Pancreas (tissue), 10 donors: ENCODE measurements around the gene TLE4. TPM values are rescaled to one million over a fixed set of nuclear protein-coding genes. Genes with fewer than 3 reads are reported as not detected.
"Not testable (repeated sequence)": the region's sequence is repeated elsewhere in the genome, so short reads cannot be mapped to it uniquely, and the experiment has no call there.

Experiments
- ATAC-seq, 4 donors: fragments of 200-7000 bp; cut with Tn5 transposase; one replicate each; pipeline versions ENCODE4 v1.8.0 to v1.9.1; 2020; ENCODE audit warnings: mild to moderate bottlenecking in 4 of 4, moderate library complexity in 4 of 4
- DNase-seq, 6 donors: peaks; one replicate each; pipeline ENCODE4 v3.0.0-alpha.2; 2020
- FAIRE-seq: peaks from 2 replicates; lab custom pipeline; 2012; peaks lifted over from hg19 to GRCh38; lab: Jason Lieb, UNC
- H3K27ac ChIP-seq, 4 donors: fragments of 200-600 bp; sonication (generic); 1 replicate in 3 of 4; 2 replicates in 1 of 4; pipeline versions ENCODE4 v1.5.0 to v1.8.0; 2020
- H3K27me3 ChIP-seq, 4 donors: fragments of 200-600 bp; one replicate each; pipeline ENCODE4 v1.8.0; 2021
- H3K36me3 ChIP-seq, 3 donors: fragments of 200-600 bp; sonication (generic) in 1 of 3; one replicate each; pipeline versions ENCODE4 v1.5.0 to v1.8.0; 2020 to 2021
- H3K4me1 ChIP-seq, 3 donors: fragments of 200-600 bp; one replicate each; pipeline ENCODE4 v1.8.0; 2021
- H3K4me3 ChIP-seq, 4 donors: fragments of 200-600 bp; sonication (generic) in 2 of 4; one replicate each; pipeline versions ENCODE4 v1.5.0 to v1.8.0; 2020 to 2021
- H3K9me3 ChIP-seq, 4 donors: fragments of 200-600 bp; one replicate each; pipeline ENCODE4 v1.8.0; 2021
- WGBS, 2 donors: extraction: QIAGEN DNeasy Blood & Tissue Kit; methylation state at CpG; one replicate each; pipeline ENCODE4 v1.1.7; 2013; 5-methylcytosine and 5-hydroxymethylcytosine counted together
- intact Hi-C, 3 donors: fragments of 100-400 bp; cut with DNase I; formaldehyde crosslinking; loops; one replicate each; pipeline versions ENCODE4 v1.11.1 to v1.14.2; 2022
- polyA plus RNA-seq, 2 donors: library from polyadenylated mRNA; stranded (reverse); fragments of 200-250 nt; gene quantifications; one replicate each; pipeline ENCODE4 v1.2.3, GENCODE V29; 2013
- total RNA-seq, 6 donors: library from RNA; stranded (reverse); fragmentation: NEBNext Ultra II Directional in 4 of 6; extraction: Animal tissue kit (Norgen Biotek cat#: 25700) in 4 of 6; gene quantifications; one replicate each; pipeline versions ENCODE4 v1.2.1 to v1.2.4, GENCODE V29; 2021 to 2023
- TF ChIP-seq, protein P1 (sequence below), 4 donors: fragments of 200-600 bp; sonication (generic) in 3 of 4; IDR thresholded peaks; one replicate each; pipeline versions ENCODE4 v1.5.0 to v1.8.0; 2021; ENCODE audit warnings: antibody characterized with exemption in 4 of 4
- donor health status: healthy with polysubstance abuse.
- donor health status: DM: no; HTN: no; CAD: no; lungs with moderate emphysema.
- donor health status: DM: no; HTN: no; CAD: no.
- donor health status: control.
- donor health status: control.
- donor health status: Bipolar disorder and iron deficiency.
- donor health status: DM: yes; HTN: yes; CAD: no.
- donor health status: DM: no; HTN: no; CAD: no.
- donor health status: DM: no; HTN: no; CAD: no.
- donor health status: DM: yes; HTN: yes; CAD: no.

Gene TLE4
- total and polyA plus RNA-seq, 8 donors: 2.8 to 19.0 (median 9.7) TPM

DNA sequence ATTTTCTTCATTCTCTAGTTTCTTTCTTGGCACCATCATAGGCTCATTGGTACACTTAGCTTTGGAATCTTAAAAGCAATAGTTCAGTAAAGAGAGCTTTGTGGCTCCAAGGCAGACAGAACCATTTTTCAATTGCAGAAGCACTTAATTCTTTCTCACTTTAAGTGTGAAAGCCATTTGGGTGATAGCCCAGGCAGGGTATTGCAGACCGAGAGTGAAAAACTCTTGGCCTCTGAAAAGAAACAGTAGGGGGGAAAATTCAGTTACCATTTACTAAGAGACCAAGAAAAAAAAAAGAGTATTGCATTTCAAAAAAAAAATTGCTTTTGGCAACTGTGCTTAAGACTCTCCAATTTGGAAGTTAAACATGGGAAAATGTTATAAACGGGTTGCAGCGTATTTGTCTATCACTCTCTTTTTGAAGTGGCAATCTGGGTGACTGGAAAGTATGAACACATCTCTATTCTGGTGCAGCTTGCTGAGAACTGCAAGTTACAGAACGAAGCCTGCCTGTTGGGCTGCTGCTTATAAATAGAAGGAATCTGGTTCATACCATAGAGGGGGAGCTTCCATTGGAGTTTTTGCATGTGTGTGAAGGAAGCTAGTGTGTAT lies 170.5 kb downstream of the TLE4 start:
- DNase-seq: no peak
- TF ChIP-seq, protein P1, sequence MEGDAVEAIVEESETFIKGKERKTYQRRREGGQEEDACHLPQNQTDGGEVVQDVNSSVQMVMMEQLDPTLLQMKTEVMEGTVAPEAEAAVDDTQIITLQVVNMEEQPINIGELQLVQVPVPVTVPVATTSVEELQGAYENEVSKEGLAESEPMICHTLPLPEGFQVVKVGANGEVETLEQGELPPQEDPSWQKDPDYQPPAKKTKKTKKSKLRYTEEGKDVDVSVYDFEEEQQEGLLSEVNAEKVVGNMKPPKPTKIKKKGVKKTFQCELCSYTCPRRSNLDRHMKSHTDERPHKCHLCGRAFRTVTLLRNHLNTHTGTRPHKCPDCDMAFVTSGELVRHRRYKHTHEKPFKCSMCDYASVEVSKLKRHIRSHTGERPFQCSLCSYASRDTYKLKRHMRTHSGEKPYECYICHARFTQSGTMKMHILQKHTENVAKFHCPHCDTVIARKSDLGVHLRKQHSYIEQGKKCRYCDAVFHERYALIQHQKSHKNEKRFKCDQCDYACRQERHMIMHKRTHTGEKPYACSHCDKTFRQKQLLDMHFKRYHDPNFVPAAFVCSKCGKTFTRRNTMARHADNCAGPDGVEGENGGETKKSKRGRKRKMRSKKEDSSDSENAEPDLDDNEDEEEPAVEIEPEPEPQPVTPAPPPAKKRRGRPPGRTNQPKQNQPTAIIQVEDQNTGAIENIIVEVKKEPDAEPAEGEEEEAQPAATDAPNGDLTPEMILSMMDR (IDR thresholded peaks at IDR 0.05): no peak
- no peak for ATAC-seq
- intact Hi-C loops: no loop called here
- Histone ChIP-seq H3K27me3 (no peaks in the 10 kb centered on the region), H3K4me3 (no peak overlapping the region), H3K27ac (no peak overlapping the region), H3K4me1 (no peaks in the 10 kb centered on the region), H3K36me3 (no peaks in the 10 kb centered on the region), H3K9me3 (no peaks in the 10 kb centered on the region)
- FAIRE-seq: no peak
- 76 to 80% methylated on average over 4 of the region's 4 CpGs for WGBS, 2 donors

DNA sequence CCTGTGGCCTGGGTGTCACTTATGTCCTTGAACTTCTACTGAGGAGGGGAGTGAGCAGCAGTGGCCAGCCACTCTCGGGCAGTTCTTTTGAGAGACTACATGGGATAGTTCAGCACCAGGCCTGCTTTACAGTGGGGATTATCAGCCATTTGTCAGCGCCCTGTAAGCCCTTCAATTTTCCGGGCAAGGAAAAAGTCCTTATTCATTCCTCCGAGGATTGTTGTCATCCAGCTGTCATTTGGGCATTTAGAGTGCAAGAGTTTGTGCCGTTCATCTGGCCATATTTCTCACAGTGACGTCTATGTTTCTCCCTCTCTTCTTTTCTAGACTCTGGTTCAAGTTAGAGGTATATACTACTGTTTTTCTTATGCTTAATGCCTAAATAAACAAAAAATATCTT lies 172.8 kb downstream of the TLE4 start:
- 85 to 91% methylated on average over 6 of the region's 6 CpGs for WGBS, 2 donors
- Histone ChIP-seq H3K27me3 (no peaks in the 10 kb centered on the region), H3K4me3 (no peak overlapping the region), H3K9me3 (no peaks in the 10 kb centered on the region), H3K27ac (no peak overlapping the region), H3K36me3 (no peaks in the 10 kb centered on the region), H3K4me1 (no peaks in the 10 kb centered on the region)
- ATAC-seq: no peak
- DNase-seq: no peak
- no peak for FAIRE-seq
- intact Hi-C loops: no loop called here
- TF ChIP-seq, protein P1 (IDR thresholded peaks at IDR 0.05): no peak

DNA sequence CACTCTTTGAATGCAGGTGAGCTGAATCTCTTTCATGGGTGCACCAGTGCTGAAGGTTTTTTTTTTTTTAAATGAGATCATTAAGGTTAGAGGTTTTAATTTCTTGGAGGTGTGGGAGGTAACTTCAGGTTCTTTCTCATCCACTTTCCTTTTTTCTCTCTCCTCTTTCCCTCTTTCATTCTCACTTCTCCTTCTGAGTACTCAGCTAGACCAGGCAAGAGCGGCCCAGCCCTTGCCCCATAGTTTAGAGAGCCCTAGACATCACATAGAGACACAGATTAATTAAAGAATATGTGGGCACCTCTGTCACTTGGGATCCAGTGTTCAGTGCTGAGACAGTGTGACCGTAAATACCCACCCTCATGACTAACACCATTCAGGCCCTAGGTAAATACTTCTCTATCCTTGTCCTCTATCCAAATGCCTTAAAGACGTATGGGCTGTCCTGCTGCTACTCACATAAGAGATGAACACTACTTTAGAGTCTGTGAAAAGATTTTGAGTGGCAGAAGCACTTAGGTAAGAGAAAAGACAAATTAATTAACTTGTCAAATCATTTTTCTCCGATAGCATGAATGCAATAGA lies 174.1 kb downstream of the TLE4 start:
- WGBS, 2 donors: 82 to 84% methylated on average over 4 of the region's 4 CpGs
- TF ChIP-seq, protein P1 (IDR thresholded peaks at IDR 0.05): no peak
- intact Hi-C loops: no loop called here
- Histone ChIP-seq H3K4me3 (no peak overlapping the region), H3K36me3 (no peaks in the 10 kb centered on the region), H3K27me3 (no peaks in the 10 kb centered on the region), H3K27ac (no peak overlapping the region), H3K9me3 (no peaks in the 10 kb centered on the region), H3K4me1 (no peaks in the 10 kb centered on the region)
- DNase-seq (no peak), FAIRE-seq (no peak), ATAC-seq (no peak)

DNA sequence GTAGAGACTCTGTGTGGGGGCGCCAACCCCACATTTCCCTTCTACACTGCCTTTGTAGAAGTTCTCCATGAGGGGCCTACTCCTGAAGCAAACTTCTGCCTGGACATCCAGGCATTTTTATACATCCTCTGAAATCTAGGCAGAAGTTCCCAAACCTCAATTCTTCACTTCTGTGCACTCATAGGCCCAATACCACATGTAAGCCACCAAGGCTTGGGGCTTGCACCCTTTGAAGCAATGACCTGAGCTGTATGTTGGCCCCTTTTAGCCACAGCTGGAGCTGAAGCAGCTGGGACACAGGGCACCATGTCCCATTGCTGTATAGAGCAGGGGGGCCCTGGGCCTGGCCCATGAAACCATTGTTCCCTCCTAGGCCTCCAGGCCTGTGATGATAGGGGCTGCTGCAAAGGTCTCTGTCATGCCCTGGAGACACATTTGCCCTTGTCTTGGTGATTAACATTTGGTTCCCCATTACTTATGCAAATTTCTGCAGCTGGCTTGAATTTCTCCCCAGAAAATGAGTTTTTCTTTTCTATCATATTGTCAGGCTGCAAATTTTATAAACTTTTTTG lies 180.2 kb downstream of the TLE4 start:
- H3K4me3 ChIP-seq, intact Hi-C loops, H3K4me1 ChIP-seq, DNase-seq, ATAC-seq, H3K9me3 ChIP-seq, H3K27me3 ChIP-seq, H3K36me3 ChIP-seq, FAIRE-seq, H3K27ac ChIP-seq: not testable (repeated sequence)
- 91 to 92% methylated on average over 1 of the region's 1 CpG for WGBS, 2 donors

GRCh38 chr9:79756414-79756813 lies 184.6 kb downstream of the TLE4 start:
- DNase-seq (no peak), FAIRE-seq (no peak), ATAC-seq (no peak)
- Histone ChIP-seq H3K27ac (no peak overlapping the region), H3K27me3 (no peaks in the 10 kb centered on the region), H3K9me3 (no peaks in the 10 kb centered on the region), H3K4me1 (no peaks in the 10 kb centered on the region), H3K4me3 (no peak overlapping the region), H3K36me3 (no peaks in the 10 kb centered on the region)
- TF ChIP-seq, protein P1 (IDR thresholded peaks at IDR 0.05): no peak
- 62 to 68% methylated on average over 2 of the region's 2 CpGs for WGBS, 2 donors
- intact Hi-C loops: no loop called here
